K562 (cell line): ENCODE data around the gene CRKL. TPM values are rescaled to one million over a fixed set of nuclear protein-coding genes. Genes with fewer than 3 reads are reported as not detected.
A peak's percentile ranks its signal among the peaks of the same experiment; 100 is the strongest.

Experiments used
- ATF4 ChIP-seq: fragments of 450-650 bp; formaldehyde crosslinking; IDR thresholded peaks from 2 replicates; pipeline ENCODE4 v1.4.0; 2022; ENCODE audit warnings: mild to moderate bottlenecking, moderate library complexity
- CHD7 ChIP-seq: fragments of 200-600 bp; sonication (generic); IDR thresholded peaks from one replicate; pipeline ENCODE4 v1.6.1; 2012; ENCODE audit warnings: mild to moderate bottlenecking, low read depth, low read length, inconsistent platforms
- CTCFL ChIP-seq: IDR thresholded peaks from 2 replicates; pipeline ENCODE4 v1.6.1; 2011; ENCODE audit warnings: borderline replicate concordance, low read depth, mild to moderate bottlenecking, moderate library complexity, low read length; ENCODE audit not compliant: insufficient read depth, poor library complexity, severe bottlenecking
- MXD1 ChIP-seq: fragments of 250-450 bp; sonication (Bioruptor Pico); IDR thresholded peaks from 2 replicates; pipeline ENCODE4 v1.8.0; 2021; ENCODE audit warnings: borderline replicate concordance, mild to moderate bottlenecking, moderate library complexity; ENCODE audit not compliant: poor library complexity, severe bottlenecking
- MXI1 ChIP-seq: IDR thresholded peaks from 2 replicates; pipeline ENCODE4 v1.6.1; 2011; ENCODE audit warnings: low read depth, mild to moderate bottlenecking, improper control_type of control experiment, low read length
- RUNX1 ChIP-seq: sonication (generic); IDR thresholded peaks from 2 replicates; pipeline ENCODE4 v1.6.1; 2016; ENCODE audit warnings: antibody characterized with exemption, low read depth
- SETDB1 ChIP-seq: IDR thresholded peaks from one replicate; pipeline ENCODE4 v1.6.1; 2012; ENCODE audit warnings: low read length, control low read depth, inconsistent platforms
- TBL1XR1 ChIP-seq, 2 experiments: IDR thresholded peaks; 2 replicates each; pipeline ENCODE4 v1.6.1; 2012; ENCODE audit warnings: improper control_type of control experiment in 2 of 2, low read length in 2 of 2, mild to moderate bottlenecking in 1 of 2
- ZEB2 ChIP-seq: fragments of 450-650 bp; IDR thresholded peaks from 2 replicates; pipeline ENCODE4 v1.6.1; 2016
- ZNF41 ChIP-seq: fragments of 250-450 bp; sonication (Bioruptor Pico); conservative IDR thresholded peaks from 2 replicates; pipeline ENCODE4 v1.4.0; 2020; ENCODE audit warnings: mild to moderate bottlenecking
- ZNF584 ChIP-seq: fragments of 200-800 bp; sonication (Bioruptor generic); IDR thresholded peaks from 2 replicates; pipeline ENCODE4 v1.6.1; 2016; ENCODE audit warnings: low read depth, mild to moderate bottlenecking, missing genetic modification characterization, missing compliant biosample characterization
- ZNF589 ChIP-seq: fragments of 200-800 bp; sonication (Bioruptor generic); IDR thresholded peaks from 2 replicates; pipeline ENCODE4 v1.6.1; 2016; ENCODE audit warnings: low read depth, missing genetic modification characterization, missing compliant biosample characterization
- polyA plus RNA-seq, 8 experiments: library from polyadenylated mRNA; depleted of rRNA in 4 of 8; stranded (reverse) in 5 of 8; unstranded in 3 of 8; fragments of >200 nt; fragmentation: Nextera tagmentation in 2 of 8; fragmentation: Illumina TruSeq in 1 of 8; extraction: Ambion mirVana in 2 of 8; extraction: Trizol in 1 of 8; gene quantifications; 2 replicates each; pipeline versions ENCODE4 v1.2.1 to v1.2.3, GENCODE V29; 2011 to 2014; ENCODE audit warnings: inconsistent platforms in 1 of 8, missing spikeins in 1 of 8
- total RNA-seq, 7 experiments: library from RNA; depleted of rRNA in 6 of 7; stranded (reverse); fragments of >200 nt in 6 of 7; fragmentation: Illumina TruSeq in 2 of 7; extraction: Trizol in 2 of 7; gene quantifications; 2 replicates each; pipeline versions ENCODE4 v1.2.1 to v1.2.3, GENCODE V29; 2011 to 2021; ENCODE audit warnings: low replicate concordance in 1 of 7

CRKL gene
- total and polyA plus RNA-seq, 9 of the 15 experiments (the other 6 are each of a cell fraction or from before 2014, with no cell fraction given): 100 to 263 (median 124) TPM

GRCh38 chr22:20997536-20998257 is 80.5 kb downstream of the CRKL start (continued):
- TF ChIP-seq CTCFL (no peak), RUNX1 (no peak), TBL1XR1 (IDR thresholded peaks at IDR 0.05; ENCODE audit: low read length in 2 of 2) (no peak), MXI1 (no peak), ZNF41 (CRISPR knock-in tag) (no peak), SETDB1 (no peak), ZNF589 (CRISPR knock-in tag) (no peak), ATF4 (CRISPR knock-in tag) (no peak), CHD7 (peak; percentile 13), ZEB2 (no peak), MXD1 (CRISPR knock-in tag) (peak; percentile 16), ZNF584 (no peak)
